GM12875 (cell line): Measurements from ENCODE around the gene CACNB3.

Experiments
- H3K4me3 ChIP-seq: one replicate; pipeline ENCODE4 v1.5.1; 2011; ENCODE audit warnings: low read depth, low read length, control low read depth
- CTCF ChIP-seq: IDR thresholded peaks from 2 replicates; pipeline ENCODE4 v1.5.1; 2011; ENCODE audit warnings: low read depth, mild to moderate bottlenecking, control low read depth, inconsistent platforms, low read length, moderate library complexity, borderline replicate concordance; ENCODE audit not compliant: insufficient read depth

CACNB3 gene

GRCh38 chr12:48817873-48818830, at the start of gene CACNB3:
Gene CACNB3, plus strand, starts transcription at chr12:48818496. Its CDS starts 434 bp downstream, at chr12:48818930.
- no peak for TF ChIP-seq CTCF
- H3K4me3 ChIP-seq = peak within 1 kb of the TSS; percentile 60

- TF ChIP-seq CTCF = no peak
Measured at GRCh38 chr12:48768736-48769135, 49.6 kb upstream of the CACNB3 start.

GRCh38 chr12:48770756-48771155, 47.5 kb upstream of the CACNB3 start:
- H3K4me3 ChIP-seq = no peak overlapping the region
- TF ChIP-seq CTCF = no peak

More at GRCh38 chr12:48768736-48769135, 49.6 kb upstream of the CACNB3 start:
- H3K4me3 ChIP-seq = no peak overlapping the region

GRCh38 chr12:48771588-48772112, 46.6 kb upstream of the CACNB3 start:
- H3K4me3 ChIP-seq = no peak overlapping the region
- no peak for TF ChIP-seq CTCF

GRCh38 chr12:48773686-48774085, 44.6 kb upstream of the CACNB3 start:
- no peak for TF ChIP-seq CTCF
- H3K4me3 ChIP-seq = no peak overlapping the region

GRCh38 chr12:48774516-48774915, 43.8 kb upstream of the CACNB3 start:
- TF ChIP-seq CTCF = no peak
- no peak overlapping the region for H3K4me3 ChIP-seq
